ENCODE results near the gene GUCY2C. TPM values are rescaled to one million over a fixed set of nuclear protein-coding genes. Genes with fewer than 3 reads are reported as not detected.

The GUCY2C gene
- total RNA-seq, 1 donor from 2014 or later = not detected

GRCh38 chr12:14729586-14729985, 33.2 kb upstream of the GUCY2C start:
- no peaks in the 10 kb centered on the region for H3K36me3 ChIP-seq
- no peak for DNase-seq
- no peak overlapping the region for H3K27ac ChIP-seq
- H3K9me3 ChIP-seq = no peaks in the 10 kb centered on the region
- no peaks in the 10 kb centered on the region for H3K27me3 ChIP-seq
- ATAC-seq = no peak
- no peak for TF ChIP-seq CTCF (IDR thresholded peaks at IDR 0.05)
- intact Hi-C loops (cut with DNase I) = no loop called here
- no peak overlapping the region for H3K4me3 ChIP-seq
- no peaks in the 10 kb centered on the region for H3K4me1 ChIP-seq

DNA sequence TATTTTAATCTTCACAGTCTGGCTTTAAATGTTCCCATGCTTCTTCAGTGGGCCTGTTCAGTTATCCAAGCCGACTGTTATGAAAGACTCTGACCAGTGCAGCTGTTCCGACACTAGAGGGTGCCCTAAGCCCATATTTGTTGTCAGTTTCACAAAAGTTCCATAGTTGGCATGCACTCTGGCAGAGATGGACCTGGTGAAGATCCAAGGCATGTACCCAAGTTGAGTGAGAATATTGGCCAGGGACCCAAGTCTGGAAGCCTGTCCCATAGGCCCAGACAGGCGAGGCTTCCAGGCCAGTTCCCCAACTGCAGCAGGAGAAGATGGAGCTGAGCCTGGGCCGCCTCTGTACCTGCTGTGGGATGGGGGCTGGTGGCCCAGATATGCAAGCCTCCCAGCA, 27.4 kb upstream of the GUCY2C start:
- TF ChIP-seq CTCF (IDR thresholded peaks at IDR 0.05) = peak; percentile 74
- no peak overlapping the region for H3K27ac ChIP-seq
- DNase-seq (no peak), ATAC-seq (peak; percentile 93)
- H3K4me3 ChIP-seq = no peak overlapping the region
- H3K27me3 ChIP-seq = no peaks in the 10 kb centered on the region
- no peaks in the 10 kb centered on the region for H3K9me3 ChIP-seq
- no peaks in the 10 kb centered on the region for H3K4me1 ChIP-seq
- intact Hi-C loops (cut with DNase I) = no loop called here
- H3K36me3 ChIP-seq = no peaks in the 10 kb centered on the region

- ATAC-seq (peak; percentile 82), DNase-seq (no peak)
- intact Hi-C loops (cut with DNase I) = no loop called here
- no peaks in the 10 kb centered on the region for H3K36me3 ChIP-seq
- H3K27me3 ChIP-seq = no peaks in the 10 kb centered on the region
- H3K27ac ChIP-seq = no peak overlapping the region
- H3K4me3 ChIP-seq = no peak overlapping the region
- TF ChIP-seq CTCF (IDR thresholded peaks at IDR 0.05) = peak; percentile 54
- H3K9me3 ChIP-seq = no peaks in the 10 kb centered on the region
- no peaks in the 10 kb centered on the region for H3K4me1 ChIP-seq
Observed at GRCh38 chr12:14716848-14717444, 20.5 kb upstream of the GUCY2C start.

GRCh38 chr12:14714437-14714836, 18.0 kb upstream of the GUCY2C start:
- no peaks in the 10 kb centered on the region for H3K9me3 ChIP-seq
- H3K27me3 ChIP-seq = no peaks in the 10 kb centered on the region
- DNase-seq (no peak), ATAC-seq (no peak)
- no peaks in the 10 kb centered on the region for H3K36me3 ChIP-seq
- no peak for TF ChIP-seq CTCF (IDR thresholded peaks at IDR 0.05)
- intact Hi-C loops (cut with DNase I) = no loop called here
- no peaks in the 10 kb centered on the region for H3K4me1 ChIP-seq
- H3K4me3 ChIP-seq = no peak overlapping the region
- H3K27ac ChIP-seq = no peak overlapping the region

DNA sequence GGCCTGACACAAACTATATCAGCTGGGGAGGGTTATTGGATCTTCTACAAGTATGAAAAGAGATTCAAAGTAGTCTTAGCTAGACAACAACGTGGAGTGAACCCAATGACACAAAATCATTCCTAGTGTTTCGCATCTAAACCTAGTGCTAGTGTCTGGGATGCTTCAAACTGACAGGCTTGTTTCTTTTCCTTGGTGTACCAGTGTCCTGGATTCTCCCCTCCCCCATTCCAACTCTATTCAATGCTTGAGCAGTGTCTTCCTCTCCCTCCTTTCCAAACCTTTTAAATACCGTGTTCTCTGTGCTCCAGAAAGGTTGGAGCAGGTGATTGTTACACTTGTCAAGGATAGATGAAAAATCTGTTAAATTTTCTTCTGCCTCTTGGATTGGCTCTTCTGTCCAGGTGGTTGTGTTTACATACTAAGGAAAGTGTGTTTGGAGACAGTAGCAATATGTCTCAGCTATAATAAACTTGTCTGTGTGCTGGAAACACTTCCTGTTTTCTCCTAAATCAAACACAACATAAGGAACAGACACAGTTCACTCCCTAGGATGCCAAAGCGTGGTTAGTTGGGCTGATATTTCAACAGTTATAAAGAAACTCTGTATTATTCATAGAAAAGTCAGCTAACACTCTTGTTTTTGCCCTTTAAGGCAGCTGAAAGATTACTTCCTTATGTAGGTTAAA, 14.4 kb upstream of the GUCY2C start:
- Histone ChIP-seq H3K4me3 (no peak overlapping the region), H3K27ac (no peak overlapping the region), H3K27me3 (no peaks in the 10 kb centered on the region), H3K4me1 (no peaks in the 10 kb centered on the region), H3K36me3 (no peaks in the 10 kb centered on the region), H3K9me3 (no peaks in the 10 kb centered on the region)
- DNase-seq (no peak), ATAC-seq (no peak)
- intact Hi-C loops (cut with DNase I) = no loop called here
- no peak for TF ChIP-seq CTCF (IDR thresholded peaks at IDR 0.05)

All from upper lobe of right lung (tissue), 1 donor.